ENCODE results near the gene POLE4. TPM values are rescaled to one million over a fixed set of nuclear protein-coding genes. Genes with fewer than 3 reads are reported as not detected.

The POLE4 gene
- total RNA-seq, 1 donor from 2014 or later = 21.9 TPM

DNA sequence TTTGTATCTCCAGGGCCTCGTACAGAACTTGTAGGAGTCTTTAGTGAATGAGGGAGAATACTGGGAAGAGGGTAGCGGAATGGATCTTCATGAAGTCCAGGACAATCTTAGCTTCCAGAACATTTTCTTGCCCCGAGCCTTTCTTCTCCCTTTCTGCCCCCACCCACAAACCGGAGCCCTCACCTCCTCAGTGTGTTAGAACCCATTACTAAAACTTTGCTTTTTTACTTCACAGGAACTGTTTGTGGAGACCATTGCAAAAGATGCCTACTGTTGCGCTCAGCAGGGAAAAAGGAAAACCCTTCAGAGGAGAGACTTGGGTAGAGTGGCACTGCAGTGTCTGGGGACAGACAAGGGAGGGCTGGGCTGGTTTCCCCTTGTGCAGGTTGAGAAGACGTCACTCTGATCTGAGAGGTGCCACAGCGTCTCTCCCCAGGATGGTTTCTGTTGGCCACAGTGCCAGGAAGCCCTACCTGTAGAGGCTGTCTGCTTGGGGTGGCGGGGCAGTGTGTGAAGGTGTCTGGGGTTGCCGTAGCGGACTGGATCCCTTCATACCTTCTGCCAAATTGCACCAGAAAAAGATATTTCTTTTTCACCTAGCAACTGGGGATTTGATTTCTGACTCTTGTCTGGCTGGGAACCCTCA is 786 bp downstream of the POLE4 start:
- no peak for DNase-seq (ENCODE audit: low read depth)
- no peak for FAIRE-seq
- H3K36me3 ChIP-seq (ENCODE audit: control insufficient read depth, insufficient read depth, low read length) = peaks cover 2% of the 10 kb centered on the region
- H3K4me3 ChIP-seq (ENCODE audit: low read depth, low read length) = peak overlapping the region; percentile 67
- no peaks in the 10 kb centered on the region for H3K27me3 ChIP-seq (ENCODE audit: control insufficient read depth, insufficient read depth, low read length)
- no peak for TF ChIP-seq CTCF (IDR thresholded peaks at IDR 0.05; ENCODE audit: insufficient read depth, low read length, severe bottlenecking)

DNA sequence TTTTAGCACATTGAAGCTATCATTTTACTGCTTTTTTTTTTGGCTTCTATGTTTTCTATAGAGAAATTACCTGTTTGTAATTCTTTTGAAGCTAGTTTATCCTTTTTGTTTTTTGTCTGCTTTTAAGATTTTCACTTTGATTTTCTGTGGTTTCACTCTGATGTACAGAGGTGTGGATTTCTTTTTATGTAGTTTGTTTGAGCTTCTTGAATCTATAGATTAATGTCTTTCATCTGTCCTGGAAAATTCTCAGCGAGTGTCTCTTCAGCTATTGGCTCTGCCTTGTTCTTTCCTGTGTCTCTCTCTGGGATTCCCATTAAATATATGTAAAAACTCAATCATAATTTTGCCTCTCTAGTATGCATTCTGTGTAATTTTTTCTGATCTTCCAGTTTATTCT is 8.4 kb downstream of the POLE4 start:
- no peak for TF ChIP-seq CTCF (IDR thresholded peaks at IDR 0.05; ENCODE audit: insufficient read depth, low read length, severe bottlenecking)
- FAIRE-seq (no peak), DNase-seq (ENCODE audit: low read depth) (no peak)
- Histone ChIP-seq H3K4me3 (ENCODE audit: low read depth, low read length) (no peak overlapping the region), H3K27me3 (ENCODE audit: control insufficient read depth, insufficient read depth, low read length) (no peaks in the 10 kb centered on the region), H3K36me3 (ENCODE audit: control insufficient read depth, insufficient read depth, low read length) (peaks cover 2% of the 10 kb centered on the region)

- no peak for TF ChIP-seq CTCF (IDR thresholded peaks at IDR 0.05; ENCODE audit: insufficient read depth, low read length, severe bottlenecking)
- H3K36me3 ChIP-seq (ENCODE audit: control insufficient read depth, insufficient read depth, low read length) = no peaks in the 10 kb centered on the region
- FAIRE-seq = no peak
- H3K27me3 ChIP-seq (ENCODE audit: control insufficient read depth, insufficient read depth, low read length) = no peaks in the 10 kb centered on the region
- no peak overlapping the region for H3K4me3 ChIP-seq (ENCODE audit: low read depth, low read length)
- no peak for DNase-seq (ENCODE audit: low read depth)
Measured at GRCh38 chr2:74975016-74975415, 16.6 kb downstream of the POLE4 start.

- no peak overlapping the region for H3K4me3 ChIP-seq (ENCODE audit: low read depth, low read length)
- DNase-seq (ENCODE audit: low read depth) (no peak), FAIRE-seq (no peak)
- H3K36me3 ChIP-seq (ENCODE audit: control insufficient read depth, insufficient read depth, low read length) = no peaks in the 10 kb centered on the region
- no peaks in the 10 kb centered on the region for H3K27me3 ChIP-seq (ENCODE audit: control insufficient read depth, insufficient read depth, low read length)
- TF ChIP-seq CTCF (IDR thresholded peaks at IDR 0.05; ENCODE audit: insufficient read depth, low read length, severe bottlenecking) = no peak
Measured at GRCh38 chr2:74979844-74980243, 21.4 kb downstream of the POLE4 start.

DNA sequence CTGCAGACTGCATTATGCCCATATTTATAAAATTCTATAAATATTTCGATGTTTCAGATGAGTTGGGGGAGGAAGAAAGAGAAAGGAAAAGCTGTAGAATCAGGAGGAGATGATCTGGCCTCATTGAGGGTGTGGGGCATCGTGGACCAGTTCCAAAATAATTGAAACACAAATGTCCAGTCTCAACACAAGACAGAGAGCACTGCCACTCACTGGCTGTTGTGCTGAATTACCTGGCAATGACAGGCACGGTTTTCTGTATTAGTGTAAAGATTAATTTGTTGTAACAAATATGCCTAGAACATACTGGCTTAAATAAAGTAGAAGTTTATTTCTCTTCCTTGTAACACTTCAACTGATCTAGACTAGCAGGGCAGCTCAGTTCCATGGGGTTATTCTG is 24.1 kb downstream of the POLE4 start:
- Histone ChIP-seq H3K36me3 (ENCODE audit: control insufficient read depth, insufficient read depth, low read length) (no peaks in the 10 kb centered on the region), H3K27me3 (ENCODE audit: control insufficient read depth, insufficient read depth, low read length) (no peaks in the 10 kb centered on the region), H3K4me3 (ENCODE audit: low read depth, low read length) (no peak overlapping the region)
- peak; percentile 20 for TF ChIP-seq CTCF (IDR thresholded peaks at IDR 0.05; ENCODE audit: insufficient read depth, low read length, severe bottlenecking)
- FAIRE-seq (no peak), DNase-seq (ENCODE audit: low read depth) (no peak)
